ENCODE measurements around the gene TRA2A. TPM values are rescaled to one million over a fixed set of nuclear protein-coding genes. Genes with fewer than 3 reads are reported as not detected.
"Not testable (repeated sequence)": the region's sequence is repeated elsewhere in the genome, so short reads cannot be mapped to it uniquely, and the experiment has no call there.

The TRA2A gene
- total RNA-seq, 1 donor from 2014 or later = 105 TPM

DNA sequence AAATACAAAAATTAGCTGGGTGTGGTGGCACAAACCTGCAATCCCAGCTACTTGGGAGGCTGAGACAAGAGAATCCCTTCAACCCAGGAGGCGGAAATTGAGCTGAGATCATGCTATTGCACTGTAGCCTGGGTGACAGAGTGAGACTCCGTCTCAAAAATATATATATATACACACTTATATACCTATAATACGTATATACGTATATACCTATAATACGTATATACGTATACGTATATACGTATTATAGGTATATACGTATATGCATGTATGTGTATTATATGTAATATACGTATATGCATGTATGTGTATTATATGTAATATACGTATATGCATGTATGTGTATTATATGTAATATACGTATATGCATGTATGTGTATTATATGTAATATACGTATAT lies 43.1 kb downstream of the TRA2A start:
- H3K4me3 Mint-ChIP-seq (ENCODE audit: low read depth); DNase-seq (ENCODE audit: low spot score); H3K36me3 Mint-ChIP-seq (ENCODE audit: low read depth); intact Hi-C loops (cut with micrococcal nuclease); H3K4me1 Mint-ChIP-seq (ENCODE audit: low read depth); H3K27ac Mint-ChIP-seq; H3K27me3 Mint-ChIP-seq (ENCODE audit: low read depth); H3K9me3 Mint-ChIP-seq: not testable (repeated sequence)

- DNase-seq (ENCODE audit: low spot score) = no peak
- Mint-ChIP-seq H3K4me1 (ENCODE audit: low read depth) (peaks cover 8% of the 10 kb centered on the region), H3K4me3 (ENCODE audit: low read depth) (no peak overlapping the region), H3K9me3 (no peaks in the 10 kb centered on the region), H3K27me3 (ENCODE audit: low read depth) (no peaks in the 10 kb centered on the region), H3K36me3 (ENCODE audit: low read depth) (no peaks in the 10 kb centered on the region), H3K27ac (no peak overlapping the region)
- intact Hi-C loops (cut with micrococcal nuclease) = no loop called here
These were observed 44.1 kb downstream of the TRA2A start for GRCh38 chr7:23487670-23488069.

- peaks cover 10% of the 10 kb centered on the region for H3K27me3 Mint-ChIP-seq (ENCODE audit: low read depth)
- H3K9me3 Mint-ChIP-seq = no peaks in the 10 kb centered on the region
- no peaks in the 10 kb centered on the region for H3K36me3 Mint-ChIP-seq (ENCODE audit: low read depth)
- no peak overlapping the region for H3K4me3 Mint-ChIP-seq (ENCODE audit: low read depth)
- no peak for DNase-seq (ENCODE audit: low spot score)
- H3K4me1 Mint-ChIP-seq (ENCODE audit: low read depth) = peaks cover 6% of the 10 kb centered on the region
- intact Hi-C loops (cut with micrococcal nuclease) = no loop called here
- no peak overlapping the region for H3K27ac Mint-ChIP-seq
These were observed 45.6 kb downstream of the TRA2A start for GRCh38 chr7:23486002-23486773.

GRCh38 chr7:23482686-23483085 lies 49.1 kb downstream of the TRA2A start:
- H3K27ac Mint-ChIP-seq = no peak overlapping the region
- DNase-seq (ENCODE audit: low spot score) = no peak
- no peaks in the 10 kb centered on the region for H3K9me3 Mint-ChIP-seq
- peaks cover 23% of the 10 kb centered on the region for H3K27me3 Mint-ChIP-seq (ENCODE audit: low read depth)
- no peak overlapping the region for H3K4me3 Mint-ChIP-seq (ENCODE audit: low read depth)
- H3K4me1 Mint-ChIP-seq (ENCODE audit: low read depth) = peaks cover under 1% of the 10 kb centered on the region
- H3K36me3 Mint-ChIP-seq (ENCODE audit: low read depth) = no peaks in the 10 kb centered on the region
- intact Hi-C loops (cut with micrococcal nuclease) = no loop called here

DNA sequence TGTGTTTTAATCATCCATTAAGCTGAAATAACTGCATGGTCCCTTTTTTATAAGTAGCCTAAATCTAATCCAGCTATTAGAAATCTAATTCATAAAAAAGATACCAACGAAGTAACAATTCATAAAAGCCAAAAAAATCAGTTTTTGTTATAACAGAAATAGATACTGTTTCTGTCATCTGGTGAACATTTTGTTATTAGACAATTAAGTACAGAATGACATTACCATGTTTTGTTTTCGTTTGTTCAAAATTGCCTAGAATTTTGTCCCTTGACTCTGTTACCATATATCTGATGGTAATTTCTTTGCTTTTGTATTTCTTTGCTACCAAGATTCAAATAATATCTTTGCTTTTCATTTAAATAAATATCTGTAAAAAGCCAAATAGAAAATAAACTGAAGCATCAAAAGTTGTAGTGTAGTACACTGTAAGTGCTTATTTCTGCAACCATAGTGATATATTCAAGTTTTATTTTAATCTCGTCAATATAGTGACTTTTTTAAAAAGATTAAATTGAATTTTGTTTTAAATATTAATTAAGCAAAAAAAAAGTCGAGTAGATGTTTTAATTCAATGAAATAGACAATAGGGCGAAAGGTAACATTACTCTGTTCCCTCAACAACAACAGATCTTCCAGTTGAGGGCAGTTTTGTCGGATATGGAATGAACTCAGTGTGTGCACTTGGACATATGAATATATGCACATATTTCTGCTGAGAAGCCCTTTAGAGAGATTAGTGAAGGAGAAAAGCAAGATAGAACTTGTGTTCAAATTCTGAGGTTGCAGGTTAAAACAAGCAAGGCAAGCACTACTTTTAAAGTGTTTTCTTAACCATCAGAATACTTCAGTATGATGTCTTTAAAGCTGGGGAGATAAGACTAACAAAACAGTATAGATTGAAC lies 53.6 kb downstream of the TRA2A start:
- no peak overlapping the region for H3K4me3 Mint-ChIP-seq (ENCODE audit: low read depth)
- intact Hi-C loops (cut with micrococcal nuclease) = loop anchor here (10.0 kb wide), 1 partner anchor 463 kb away; the partner anchor contains the start of gene HYCC1
- H3K27me3 Mint-ChIP-seq (ENCODE audit: low read depth) = peaks cover 47% of the 10 kb centered on the region
- H3K27ac Mint-ChIP-seq = no peak overlapping the region
- no peaks in the 10 kb centered on the region for H3K36me3 Mint-ChIP-seq (ENCODE audit: low read depth)
- no peaks in the 10 kb centered on the region for H3K9me3 Mint-ChIP-seq
- DNase-seq (ENCODE audit: low spot score) = no peak
- peaks cover 10% of the 10 kb centered on the region for H3K4me1 Mint-ChIP-seq (ENCODE audit: low read depth)

GRCh38 chr7:23477157-23477499 lies 54.7 kb downstream of the TRA2A start:
- intact Hi-C loops (cut with micrococcal nuclease) = loop anchor here (10.0 kb wide), 1 partner anchor 462 kb away; the partner anchor contains the start of gene HYCC1
- no peak for DNase-seq (ENCODE audit: low spot score)
- H3K27ac Mint-ChIP-seq = no peak overlapping the region
- H3K27me3 Mint-ChIP-seq (ENCODE audit: low read depth) = peaks cover 46% of the 10 kb centered on the region
- peaks cover 5% of the 10 kb centered on the region for H3K36me3 Mint-ChIP-seq (ENCODE audit: low read depth)
- no peaks in the 10 kb centered on the region for H3K9me3 Mint-ChIP-seq
- peaks cover 17% of the 10 kb centered on the region for H3K4me1 Mint-ChIP-seq (ENCODE audit: low read depth)
- no peak overlapping the region for H3K4me3 Mint-ChIP-seq (ENCODE audit: low read depth)

DNA sequence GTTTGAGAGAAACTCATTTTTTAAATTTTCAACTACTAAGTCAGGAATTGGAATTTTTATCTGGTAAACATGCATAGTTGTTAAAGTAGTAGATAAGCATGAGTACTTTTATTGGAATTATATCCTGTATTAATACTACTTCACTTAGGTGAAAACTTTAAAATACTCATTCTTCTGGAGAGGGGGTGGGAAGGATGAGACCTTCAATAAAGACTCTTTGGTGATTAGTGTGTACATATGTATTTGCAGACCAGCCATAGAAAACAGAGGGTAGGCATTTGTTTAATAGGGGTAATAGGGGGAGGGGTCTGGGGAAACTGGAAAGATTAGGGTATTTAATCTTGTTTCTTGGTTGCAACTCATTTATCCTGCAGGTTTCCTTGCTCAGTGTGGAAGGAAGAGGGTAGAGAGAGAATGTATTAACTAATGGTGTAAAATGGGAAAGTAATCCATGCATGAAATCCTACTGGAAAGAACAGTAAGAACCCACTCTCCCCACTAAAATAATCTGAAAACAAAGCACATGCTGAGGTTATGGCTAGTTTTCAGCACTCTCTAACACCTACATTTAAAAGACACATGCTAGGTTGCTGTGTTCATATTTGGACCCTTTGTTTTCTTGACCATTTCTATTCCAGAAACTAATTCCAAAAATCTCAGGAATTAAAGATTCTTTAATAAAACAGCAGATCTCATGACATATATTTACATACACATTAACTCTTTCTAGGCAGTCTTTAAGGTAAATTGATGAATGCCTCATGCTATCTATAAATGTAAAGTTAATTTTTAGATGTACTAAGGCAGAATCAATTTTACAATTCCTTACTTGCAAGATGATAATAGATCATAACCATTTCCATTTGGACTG lies 55.3 kb downstream of the TRA2A start:
- H3K27me3 Mint-ChIP-seq (ENCODE audit: low read depth) = peaks cover 44% of the 10 kb centered on the region
- no peak for DNase-seq (ENCODE audit: low spot score)
- intact Hi-C loops (cut with micrococcal nuclease) = loop anchor here (10.0 kb wide), 1 partner anchor 462 kb away; the partner anchor contains the start of gene HYCC1

GRCh38 chr7:23475576-23475839 lies 56.3 kb downstream of the TRA2A start:
- Mint-ChIP-seq H3K27ac (no peak overlapping the region), H3K4me3 (ENCODE audit: low read depth) (no peak overlapping the region), H3K36me3 (ENCODE audit: low read depth) (peaks cover 6% of the 10 kb centered on the region), H3K4me1 (ENCODE audit: low read depth) (peaks cover 29% of the 10 kb centered on the region), H3K27me3 (ENCODE audit: low read depth) (peaks cover 39% of the 10 kb centered on the region), H3K9me3 (no peaks in the 10 kb centered on the region)
- DNase-seq (ENCODE audit: low spot score) = no peak
- intact Hi-C loops (cut with micrococcal nuclease) = loop anchor here (2.0 to 10.0 kb wide), 2 partner anchors 371 to 461 kb away; partner anchors contain the start of genes HYCC1 and KLHL7

More for the DNA sequence above, 55.3 kb downstream of the TRA2A start:
- Mint-ChIP-seq H3K36me3 (ENCODE audit: low read depth) (peaks cover 6% of the 10 kb centered on the region), H3K27ac (no peak overlapping the region), H3K4me1 (ENCODE audit: low read depth) (peaks cover 23% of the 10 kb centered on the region), H3K4me3 (ENCODE audit: low read depth) (no peak overlapping the region), H3K9me3 (no peaks in the 10 kb centered on the region)

- H3K36me3 Mint-ChIP-seq (ENCODE audit: low read depth) = peaks cover 6% of the 10 kb centered on the region
- intact Hi-C loops (cut with micrococcal nuclease) = loop anchor here (1.0 to 10.0 kb wide), 6 partner anchors 57 to 1432 kb away; partner anchors contain the start of genes CCDC126, HYCC1, KLHL7 and NUP42
- H3K9me3 Mint-ChIP-seq = no peaks in the 10 kb centered on the region
- peaks cover 35% of the 10 kb centered on the region for H3K27me3 Mint-ChIP-seq (ENCODE audit: low read depth)
- H3K4me1 Mint-ChIP-seq (ENCODE audit: low read depth) = peaks cover 33% of the 10 kb centered on the region
- H3K27ac Mint-ChIP-seq = peak overlapping the region; percentile 65
- no peak for DNase-seq (ENCODE audit: low spot score)
- peak overlapping the region; percentile 85 for H3K4me3 Mint-ChIP-seq (ENCODE audit: low read depth)
These were observed 56.8 kb downstream of the TRA2A start for GRCh38 chr7:23474829-23475575.

- Mint-ChIP-seq H3K9me3 (no peaks in the 10 kb centered on the region), H3K36me3 (ENCODE audit: low read depth) (peaks cover 6% of the 10 kb centered on the region), H3K4me1 (ENCODE audit: low read depth) (peaks cover 35% of the 10 kb centered on the region), H3K27me3 (ENCODE audit: low read depth) (peaks cover 35% of the 10 kb centered on the region), H3K27ac (peak overlapping the region; percentile 65), H3K4me3 (ENCODE audit: low read depth) (peak overlapping the region; percentile 85)
- intact Hi-C loops (cut with micrococcal nuclease) = loop anchor here (1.0 to 10.0 kb wide), 6 partner anchors 58 to 1433 kb away; partner anchors contain the start of genes CCDC126, HYCC1, KLHL7 and NUP42
- peak; percentile 94 for DNase-seq (ENCODE audit: low spot score)
These were observed 57.5 kb downstream of the TRA2A start for GRCh38 chr7:23474094-23474828.

DNA sequence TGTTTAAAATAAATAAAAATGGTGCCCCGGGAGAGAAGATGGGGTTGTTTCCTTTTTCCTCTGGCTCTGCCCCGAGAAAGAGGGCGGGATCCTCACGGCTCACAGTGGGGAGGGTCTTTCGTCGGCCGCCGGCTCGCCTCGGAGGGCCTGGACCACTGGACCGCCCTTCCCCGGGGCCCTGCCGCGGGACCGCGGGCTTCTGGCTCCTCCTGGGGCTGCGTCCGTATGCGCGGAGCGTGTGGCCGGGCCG lies 58.0 kb downstream of the TRA2A start:
- Mint-ChIP-seq H3K9me3 (no peaks in the 10 kb centered on the region), H3K4me3 (ENCODE audit: low read depth) (peak overlapping the region; percentile 85), H3K27me3 (ENCODE audit: low read depth) (peaks cover 31% of the 10 kb centered on the region), H3K4me1 (ENCODE audit: low read depth) (peaks cover 35% of the 10 kb centered on the region), H3K27ac (peak overlapping the region; percentile 65), H3K36me3 (ENCODE audit: low read depth) (peaks cover 6% of the 10 kb centered on the region)
- intact Hi-C loops (cut with micrococcal nuclease) = loop anchor here (1.0 to 10.0 kb wide), 6 partner anchors 59 to 1434 kb away; partner anchors contain the start of genes CCDC126, HYCC1, KLHL7 and NUP42
- no peak for DNase-seq (ENCODE audit: low spot score)
